ENCODE data around the gene SYNE2. TPM values are rescaled to one million over a fixed set of nuclear protein-coding genes. Genes with fewer than 3 reads are reported as not detected.

Gene SYNE2
- total and polyA plus RNA-seq, 2 donors from 2014 or later, result 65.9 to 461 TPM

DNA sequence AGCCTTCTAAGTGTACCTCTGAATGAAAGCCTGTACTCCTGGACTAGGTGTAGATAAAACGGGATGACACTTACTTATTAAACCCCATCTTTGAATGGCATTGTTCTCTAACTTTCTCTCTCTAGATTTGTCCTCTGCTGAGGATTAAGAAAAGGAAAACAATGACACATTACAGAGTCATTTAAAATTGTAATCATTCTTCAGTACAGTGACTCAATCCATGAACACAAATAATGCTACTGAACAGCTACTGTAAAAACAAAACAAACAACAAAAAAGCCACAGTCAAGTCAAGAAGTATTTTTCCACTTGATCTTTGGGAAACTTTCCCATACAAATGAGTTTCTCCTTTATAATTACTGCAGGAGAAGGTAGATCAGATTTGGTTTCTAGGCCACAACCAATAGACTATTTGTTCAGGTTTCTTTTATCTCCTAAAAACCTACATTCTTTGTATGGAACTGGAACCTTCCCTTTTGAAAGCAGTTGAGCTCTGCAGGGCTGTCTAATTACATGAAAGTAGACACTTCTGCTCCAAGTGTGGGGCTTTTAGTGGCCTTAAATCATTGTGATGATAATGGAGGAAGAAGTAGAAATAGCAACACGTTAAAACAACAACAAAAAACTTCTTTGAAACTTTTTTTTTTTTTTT lies 222.3 kb downstream of the SYNE2 start:
- TF ChIP-seq CTCF (IDR thresholded peaks at IDR 0.05; ENCODE audit: borderline replicate concordance, extremely low read depth, insufficient read depth), result no peak
- Histone ChIP-seq H3K4me3 (ENCODE audit: low read length in 3 of 3) (no peak overlapping the region), H3K9ac (ENCODE audit: low read length in 3 of 3) (no peak overlapping the region), H3K9me3 (ENCODE audit: control insufficient read depth in 2 of 3, insufficient read depth in 1 of 3, low read length in 3 of 3) (no peaks in the 10 kb centered on the region), H3K4me1 (ENCODE audit: control insufficient read depth in 2 of 3, insufficient read depth in 2 of 3, low read depth in 1 of 3, low read length in 3 of 3) (no peaks in the 10 kb centered on the region), H3K36me3 (ENCODE audit: control insufficient read depth in 2 of 3, insufficient read depth in 3 of 3, low read length in 3 of 3) (peaks cover 5 to 65% (median 15%) of the 10 kb centered on the region in 3 donors), H3K27me3 (ENCODE audit: control insufficient read depth, insufficient read depth, low read length) (no peaks in the 10 kb centered on the region), H3K27ac (ENCODE audit: low read depth in 2 of 2, low read length in 2 of 2) (no peak overlapping the region)
- DNase-seq (peak in 1 of 5 donors; percentile 22), FAIRE-seq (no peak)
- intact Hi-C loops (cut with DNase I), result no loop called here

DNA sequence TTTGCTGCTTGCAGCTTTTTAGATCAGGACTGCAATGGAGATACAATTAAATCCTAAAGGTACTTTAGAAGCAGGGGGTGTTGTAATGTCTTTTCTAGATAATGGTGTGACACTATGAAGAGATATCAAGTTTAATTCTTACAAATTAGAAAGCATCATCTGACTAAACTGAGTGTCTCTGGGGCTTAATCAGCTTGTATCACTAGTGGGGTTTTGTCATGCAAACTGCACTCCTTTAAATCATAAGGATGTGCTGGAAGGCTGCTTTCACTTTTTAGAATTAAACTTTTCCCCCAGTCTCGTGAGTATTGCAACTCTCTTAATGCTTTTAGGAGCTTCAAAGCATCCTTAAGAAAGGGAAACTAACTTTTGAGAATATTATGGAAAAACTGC lies 222.8 kb downstream of the SYNE2 start:
- DNase-seq (no peak), FAIRE-seq (no peak)
- Histone ChIP-seq H3K4me1 (ENCODE audit: control insufficient read depth in 2 of 3, insufficient read depth in 2 of 3, low read depth in 1 of 3, low read length in 3 of 3) (no peaks in the 10 kb centered on the region), H3K27me3 (ENCODE audit: control insufficient read depth, insufficient read depth, low read length) (no peaks in the 10 kb centered on the region), H3K9ac (ENCODE audit: low read length in 3 of 3) (no peak overlapping the region), H3K4me3 (ENCODE audit: low read length in 3 of 3) (no peak overlapping the region), H3K36me3 (ENCODE audit: control insufficient read depth in 2 of 3, insufficient read depth in 3 of 3, low read length in 3 of 3) (peaks cover 5 to 65% (median 19%) of the 10 kb centered on the region in 3 donors), H3K27ac (ENCODE audit: low read depth in 2 of 2, low read length in 2 of 2) (no peak overlapping the region), H3K9me3 (ENCODE audit: control insufficient read depth in 2 of 3, insufficient read depth in 1 of 3, low read length in 3 of 3) (no peaks in the 10 kb centered on the region)
- TF ChIP-seq CTCF (IDR thresholded peaks at IDR 0.05; ENCODE audit: borderline replicate concordance, extremely low read depth, insufficient read depth), result no peak
- intact Hi-C loops (cut with DNase I), result no loop called here

- intact Hi-C loops (cut with DNase I), result no loop called here
Measured at GRCh38 chr14:64080452-64080851, 227.6 kb downstream of the SYNE2 start.

More at GRCh38 chr14:64080452-64080851, 227.6 kb downstream of the SYNE2 start:
- Histone ChIP-seq H3K36me3 (ENCODE audit: control insufficient read depth in 2 of 3, insufficient read depth in 3 of 3, low read length in 3 of 3) (peaks cover 4 to 46% (median 22%) of the 10 kb centered on the region in 3 donors), H3K27me3 (ENCODE audit: control insufficient read depth, insufficient read depth, low read length) (no peaks in the 10 kb centered on the region), H3K4me1 (ENCODE audit: control insufficient read depth in 2 of 3, insufficient read depth in 2 of 3, low read depth in 1 of 3, low read length in 3 of 3) (no peaks in the 10 kb centered on the region), H3K27ac (ENCODE audit: low read depth in 2 of 2, low read length in 2 of 2) (no peak overlapping the region), H3K9ac (ENCODE audit: low read length in 3 of 3) (no peak overlapping the region), H3K9me3 (ENCODE audit: control insufficient read depth in 2 of 3, insufficient read depth in 1 of 3, low read length in 3 of 3) (no peaks in the 10 kb centered on the region), H3K4me3 (ENCODE audit: low read length in 3 of 3) (no peak overlapping the region)
- no peak for FAIRE-seq
- DNase-seq, result no peak
- no peak for TF ChIP-seq CTCF (IDR thresholded peaks at IDR 0.05; ENCODE audit: borderline replicate concordance, extremely low read depth, insufficient read depth)

Data from kidney (tissue), 14 donors.